Stimulated activated CD8-positive, alpha-beta memory T cell treated with anti-CD3 and anti-CD28 coated beads, Interleukin-7, amount 100 ng/mL, for 48 hours (primary cell): ENCODE measurements around the gene MPP7.
A peak's percentile ranks its signal among the peaks of the same experiment; 100 is the strongest.

Source experiments
- DNase-seq, 2 donors: peaks; one replicate each; pipeline ENCODE4 v3.0.0-alpha.2; 2020; ENCODE audit warnings: low read depth in 1 of 2; ENCODE audit errors: extremely low read depth in 1 of 2

Gene MPP7

DNA sequence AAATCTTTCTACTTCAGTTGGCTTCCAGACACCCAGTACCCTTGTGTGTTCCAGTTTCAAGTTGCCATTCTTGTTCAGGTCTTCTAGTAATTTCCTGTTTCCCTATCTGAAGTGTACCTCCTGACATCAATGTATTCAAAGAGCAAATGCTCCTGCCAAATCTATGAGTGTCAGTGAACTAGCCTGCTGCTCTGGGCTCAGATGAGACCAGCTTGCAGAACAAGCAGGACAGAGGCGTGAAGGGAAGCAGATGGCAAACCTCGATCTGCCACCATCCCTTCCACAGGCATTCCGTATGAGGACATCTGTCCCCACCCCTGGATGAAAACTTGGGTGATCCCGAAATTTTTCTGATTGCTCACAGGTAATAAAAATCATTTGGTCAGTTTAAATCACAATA lies 4.4 kb upstream of the MPP7 start:
- DNase-seq = no peak

DNA sequence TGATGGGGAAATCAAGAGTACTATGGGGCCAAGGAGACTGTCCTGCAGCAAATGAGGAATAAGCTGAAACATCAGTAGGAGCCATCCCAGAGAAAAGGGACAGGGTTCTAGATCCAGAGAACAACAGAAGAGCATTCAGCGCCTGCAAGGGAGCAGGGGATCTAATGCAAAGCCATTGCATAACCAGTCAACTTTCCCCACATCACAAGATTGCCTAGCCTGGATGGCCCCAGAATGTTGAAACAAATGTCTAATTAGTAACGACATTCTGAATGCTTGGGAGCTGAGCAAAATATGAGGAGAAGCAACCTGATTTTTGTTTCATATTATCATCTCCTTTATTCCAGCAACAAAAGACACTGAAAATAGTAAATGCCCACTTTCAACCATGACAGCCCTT lies 2.7 kb upstream of the MPP7 start:
- DNase-seq = no peak

DNA sequence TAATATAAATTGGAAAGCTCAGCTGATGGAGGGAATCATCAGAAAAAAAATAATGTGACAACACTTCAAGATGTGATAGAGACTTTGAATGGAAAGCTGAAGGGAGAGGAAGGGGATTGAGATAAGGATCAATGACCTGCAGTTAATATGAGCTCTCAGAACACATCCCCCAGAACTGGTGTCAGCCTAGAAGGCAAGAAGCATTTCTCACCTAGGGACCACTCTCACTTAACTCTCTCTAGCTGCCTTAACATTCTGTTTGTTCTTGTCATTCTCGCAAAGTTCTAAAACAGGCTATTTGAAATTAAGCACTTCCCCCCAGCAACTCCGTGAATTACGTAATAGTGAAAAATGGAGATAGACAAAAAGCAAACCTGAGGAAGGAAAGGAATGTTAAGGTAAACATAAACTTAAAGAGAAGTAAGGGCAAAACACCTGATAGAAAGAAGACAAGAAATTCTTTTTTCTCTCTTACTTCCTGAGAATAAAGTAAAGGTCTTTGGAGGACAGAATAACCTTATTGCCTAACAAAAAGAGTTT lies 1.2 kb upstream of the MPP7 start:
- DNase-seq = no peak

DNA sequence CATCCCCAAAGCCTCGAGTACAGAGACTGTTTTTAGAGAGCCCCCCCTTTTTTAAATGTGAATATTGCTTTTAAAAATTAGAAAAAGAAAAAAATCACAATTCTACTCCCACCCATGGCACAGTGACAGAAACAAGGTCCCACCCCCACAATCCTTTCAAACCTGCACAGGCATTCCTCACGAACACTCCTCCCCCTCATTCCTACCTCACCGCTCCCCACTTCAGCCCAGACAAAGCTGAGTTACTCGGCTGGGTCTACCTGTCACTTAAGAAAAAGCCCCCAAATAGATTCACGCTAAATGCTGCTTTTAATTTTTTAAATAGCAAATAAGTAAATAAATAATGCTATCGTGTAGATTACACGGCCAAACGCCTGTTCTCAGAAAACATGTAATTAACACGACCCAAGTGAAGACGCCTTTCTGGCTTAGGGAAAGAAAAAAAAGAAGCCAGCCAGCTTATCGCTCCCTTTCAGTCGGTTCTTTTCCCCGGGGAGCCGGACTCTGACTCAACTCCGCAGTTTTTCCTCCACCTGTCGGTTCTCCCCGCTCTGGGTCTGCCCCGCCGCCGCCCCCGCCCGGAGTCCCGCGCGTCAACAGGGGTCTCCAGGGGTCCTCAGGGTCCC lies 739 bp downstream of the MPP7 start:
- no peak for DNase-seq

DNA sequence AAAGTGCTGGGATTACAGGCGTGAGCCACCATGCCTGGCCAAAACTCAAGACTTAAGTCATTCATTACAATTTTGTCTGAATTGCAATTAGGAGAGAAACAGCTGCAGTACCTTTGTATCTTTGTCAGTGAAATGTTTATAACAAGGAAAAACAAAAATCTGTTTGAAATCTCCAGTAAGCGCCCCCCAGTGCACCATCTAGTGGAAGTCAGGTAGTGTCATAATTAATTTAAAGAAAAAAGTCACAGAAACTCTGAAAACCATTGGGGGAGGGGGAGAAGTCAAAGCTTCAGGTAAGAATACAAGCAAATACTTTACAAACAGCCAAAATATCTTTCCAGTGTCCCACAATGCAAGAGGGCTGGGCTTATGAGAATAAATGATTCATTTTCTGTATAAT lies 2.8 kb downstream of the MPP7 start:
- no peak for DNase-seq

GRCh38 chr10:28298951-28299350 lies 3.9 kb downstream of the MPP7 start:
- no peak for DNase-seq

DNA sequence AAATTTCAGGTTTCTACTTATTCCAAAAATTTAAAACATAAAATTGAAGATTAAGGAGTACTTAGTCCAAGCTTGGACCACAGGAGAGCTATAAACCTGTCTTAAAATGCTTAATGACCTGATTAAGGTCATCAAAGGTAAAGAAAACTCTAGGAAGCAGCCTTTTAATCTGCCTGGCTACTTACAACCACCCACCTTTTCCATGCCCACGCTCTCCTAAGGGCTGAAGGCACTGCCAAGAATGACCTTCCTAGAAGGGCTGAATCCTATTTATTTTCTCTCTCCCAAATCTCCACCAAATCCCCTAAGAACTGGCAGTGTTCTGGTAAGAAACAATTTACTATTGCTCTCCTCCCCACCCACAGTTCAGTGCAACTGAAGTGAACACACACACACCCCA lies 6.8 kb downstream of the MPP7 start:
- no peak for DNase-seq

DNA sequence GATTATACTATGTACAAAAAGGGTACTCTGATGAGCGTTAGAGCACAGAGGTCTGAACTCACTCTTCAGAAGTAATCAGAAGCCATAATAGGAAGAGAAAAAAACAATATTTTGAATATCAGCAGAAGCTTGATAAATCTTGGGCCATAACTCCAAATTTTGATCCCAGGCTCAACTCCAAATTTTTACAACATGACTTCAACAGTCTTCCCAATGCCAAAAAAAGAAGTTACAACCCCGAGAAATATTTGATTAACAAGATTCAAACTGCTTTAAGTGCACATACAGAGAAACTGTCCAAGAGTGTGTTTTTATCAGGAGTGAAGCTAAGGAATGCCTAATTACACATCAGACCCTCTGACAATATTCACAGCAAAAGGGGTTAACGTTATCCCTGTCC lies 7.5 kb downstream of the MPP7 start:
- no peak for DNase-seq

DNA sequence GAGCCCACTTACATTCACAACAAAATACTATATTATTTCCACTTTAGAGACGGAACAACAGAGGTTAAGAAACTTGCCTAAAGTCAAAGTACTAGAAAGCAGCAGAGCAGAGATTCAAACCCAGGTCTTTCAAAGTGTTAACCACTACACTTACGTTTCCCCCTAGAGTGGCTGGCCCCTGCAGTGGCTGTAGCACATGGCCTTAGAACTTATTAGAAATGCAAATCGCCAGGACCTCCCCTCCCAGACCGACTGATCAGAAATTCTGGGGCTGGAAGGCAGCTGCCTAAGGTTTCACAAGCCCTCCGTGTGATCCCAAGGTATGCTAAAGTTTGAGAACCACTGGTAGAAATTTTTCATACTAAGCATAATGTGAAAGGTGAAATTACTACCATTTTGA lies 8.1 kb downstream of the MPP7 start:
- DNase-seq = no peak

DNA sequence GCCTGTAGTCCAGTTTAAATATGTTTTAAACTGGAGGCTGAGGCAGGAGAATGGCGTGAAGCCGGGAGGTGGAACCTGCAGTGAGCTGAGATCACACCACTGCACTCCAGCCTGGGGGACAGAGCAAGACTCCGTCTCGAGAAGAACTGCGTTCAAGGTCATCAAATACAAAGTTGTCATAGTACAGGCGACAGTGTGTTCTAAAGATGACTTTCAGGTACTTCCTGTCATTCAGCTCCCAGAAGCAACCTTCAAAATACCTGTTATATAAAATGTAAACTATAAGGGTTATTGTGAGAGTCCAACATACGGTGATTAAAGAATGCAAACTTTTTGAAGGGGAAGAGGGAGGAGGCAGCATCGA lies 8.7 kb downstream of the MPP7 start:
- no peak for DNase-seq

GRCh38 chr10:28293236-28294168 lies 9.4 kb downstream of the MPP7 start:
- no peak for DNase-seq

DNA sequence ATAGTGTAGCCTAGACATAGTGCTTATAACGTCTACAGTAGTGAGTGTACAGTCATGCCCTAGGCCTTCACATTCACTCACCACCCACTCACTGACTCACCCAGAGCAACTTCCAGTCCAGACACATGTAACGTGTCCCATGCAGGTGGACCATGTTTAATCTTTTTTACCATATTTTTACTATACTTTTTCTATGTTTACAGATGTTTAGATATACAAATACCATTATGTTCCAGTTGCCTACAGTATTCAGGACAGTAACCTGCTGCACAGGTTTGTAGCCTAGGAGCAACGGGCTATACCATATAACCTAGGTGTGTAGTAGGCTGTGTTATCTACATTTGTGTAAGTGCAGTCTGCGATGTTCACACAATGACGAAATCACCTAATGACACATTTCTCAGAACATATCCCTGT lies 11.0 kb downstream of the MPP7 start:
- DNase-seq = peak in 1 of 2 donors; percentile 65

GRCh38 chr10:28285816-28286215 lies 17.0 kb downstream of the MPP7 start:
- no peak for DNase-seq

DNA sequence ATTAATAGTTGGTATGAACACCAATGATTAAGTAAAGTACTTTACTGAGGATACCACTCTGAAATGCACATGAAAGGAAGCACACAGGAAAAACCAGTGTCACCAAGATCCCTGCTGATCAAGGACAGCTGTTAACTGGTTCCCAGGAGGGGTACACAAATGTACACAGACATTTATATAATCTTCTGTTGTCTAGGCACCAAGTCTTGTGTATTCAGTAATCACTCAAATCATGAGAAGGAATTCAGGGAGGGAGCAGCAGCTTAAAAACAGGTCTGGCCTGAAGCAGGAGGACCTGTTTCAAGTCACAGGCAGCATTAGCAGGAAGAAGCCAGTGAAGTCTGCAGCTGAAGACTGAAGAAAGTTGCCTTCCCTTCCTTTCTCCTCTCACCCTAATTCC lies 18.7 kb downstream of the MPP7 start:
- no peak for DNase-seq

DNA sequence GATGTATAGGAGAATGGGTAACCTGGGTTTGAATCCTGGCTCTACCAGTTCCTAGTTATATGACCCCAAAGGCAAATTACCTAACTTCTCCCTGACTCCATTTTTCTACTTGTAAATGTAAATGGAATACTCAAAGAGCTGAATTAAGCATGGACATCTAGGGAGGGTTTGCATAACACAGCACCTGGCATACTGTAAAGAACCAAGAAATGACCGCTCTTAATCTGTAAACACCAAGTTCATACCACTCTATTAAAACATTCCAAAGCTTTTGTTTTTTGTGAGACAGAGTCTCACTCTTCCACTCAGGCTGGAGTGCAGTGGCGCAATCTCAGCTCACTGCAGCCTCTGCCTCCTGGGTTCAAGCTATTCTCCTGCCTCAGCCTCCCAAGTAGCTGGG lies 19.6 kb downstream of the MPP7 start:
- DNase-seq = no peak

GRCh38 chr10:28282336-28282735 lies 20.5 kb downstream of the MPP7 start:
- DNase-seq = no peak

DNA sequence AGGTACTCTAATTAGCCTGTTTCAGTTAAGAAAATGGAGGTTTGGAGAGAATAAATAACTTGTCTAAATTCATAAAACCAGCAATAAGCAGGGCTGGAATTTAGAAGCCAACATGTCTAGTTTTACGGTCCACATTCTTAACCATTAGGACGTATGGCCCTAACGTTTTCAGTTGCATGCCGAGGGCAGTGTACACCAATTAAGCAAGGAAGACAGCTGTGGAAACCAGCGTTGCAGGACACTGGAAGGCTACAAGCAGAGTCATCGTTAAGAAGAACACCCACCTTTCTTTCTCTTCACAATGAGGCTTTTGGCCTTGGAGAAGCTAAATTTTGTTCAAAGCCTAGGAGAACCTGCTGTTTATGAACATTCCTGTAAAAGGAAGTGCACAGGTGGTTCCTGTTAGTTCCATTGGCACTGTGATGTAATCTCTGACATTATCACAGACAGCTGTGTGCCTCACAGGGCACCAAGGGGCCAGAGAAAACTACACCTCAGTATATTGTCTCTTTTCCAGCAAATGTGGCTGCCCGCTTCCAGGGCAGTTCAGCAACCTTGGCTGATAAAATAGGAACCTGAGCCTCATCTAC lies 21.0 kb downstream of the MPP7 start:
- DNase-seq = no peak

- DNase-seq = no peak
These were observed 22.2 kb downstream of the MPP7 start for GRCh38 chr10:28280652-28281051.

DNA sequence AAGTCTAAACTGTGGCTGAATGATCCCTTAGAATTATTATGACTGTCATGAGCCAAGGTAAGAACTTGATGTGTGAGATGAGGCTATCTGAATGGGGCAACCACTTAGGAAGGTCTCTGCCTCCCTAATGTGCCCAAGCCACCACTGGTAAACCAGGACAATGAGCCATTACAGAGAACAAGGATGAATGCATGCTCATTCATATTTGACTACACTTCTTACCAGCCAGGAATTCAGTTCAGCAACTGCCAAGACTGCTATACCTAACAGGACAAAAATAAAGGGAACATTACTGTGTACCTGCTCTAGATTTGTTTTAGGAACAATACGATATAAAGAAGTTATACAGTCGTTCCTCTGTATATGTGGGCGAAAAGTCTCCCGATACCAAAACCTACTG lies 23.0 kb downstream of the MPP7 start:
- no peak for DNase-seq

GRCh38 chr10:28278842-28279241 lies 24.0 kb downstream of the MPP7 start:
- no peak for DNase-seq

DNA sequence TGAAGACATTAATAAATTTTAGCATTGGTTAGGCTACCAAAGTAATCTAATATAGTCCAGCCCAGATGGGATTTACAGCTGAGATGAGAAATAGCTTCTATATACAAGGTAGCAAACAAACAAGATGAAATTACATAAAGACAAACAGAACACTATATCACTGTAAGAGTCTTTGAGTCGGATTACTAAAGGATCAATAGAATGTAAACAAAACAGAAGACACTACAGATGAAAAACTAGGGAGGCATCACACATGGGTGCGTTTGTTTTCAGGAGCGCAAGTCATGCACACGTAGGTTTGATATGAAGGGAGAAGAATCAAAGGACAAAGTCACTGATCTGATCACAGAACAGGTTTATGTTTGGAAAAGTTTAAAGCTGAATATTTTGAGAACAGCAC lies 26.5 kb downstream of the MPP7 start:
- no peak for DNase-seq

DNA sequence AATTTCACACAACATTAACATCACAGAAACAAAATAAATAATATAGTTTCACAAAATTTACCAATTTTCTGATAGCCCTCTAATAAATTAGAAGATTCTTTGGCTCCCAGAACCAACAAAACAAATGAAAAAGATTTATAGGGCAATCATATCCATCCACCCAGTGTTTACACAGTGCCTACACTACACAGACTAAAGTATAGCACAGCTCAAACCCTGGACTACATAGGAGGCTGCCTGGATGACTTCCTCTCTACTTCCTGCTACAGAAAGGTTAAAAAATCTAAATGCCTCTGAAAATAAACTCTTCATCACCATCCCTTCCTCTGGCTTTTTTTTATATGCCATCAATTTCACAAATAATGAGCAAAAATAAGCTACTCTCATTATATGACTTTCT lies 28.4 kb downstream of the MPP7 start:
- DNase-seq = no peak
